ENCODE measurements around the gene PCNX2.

DNA sequence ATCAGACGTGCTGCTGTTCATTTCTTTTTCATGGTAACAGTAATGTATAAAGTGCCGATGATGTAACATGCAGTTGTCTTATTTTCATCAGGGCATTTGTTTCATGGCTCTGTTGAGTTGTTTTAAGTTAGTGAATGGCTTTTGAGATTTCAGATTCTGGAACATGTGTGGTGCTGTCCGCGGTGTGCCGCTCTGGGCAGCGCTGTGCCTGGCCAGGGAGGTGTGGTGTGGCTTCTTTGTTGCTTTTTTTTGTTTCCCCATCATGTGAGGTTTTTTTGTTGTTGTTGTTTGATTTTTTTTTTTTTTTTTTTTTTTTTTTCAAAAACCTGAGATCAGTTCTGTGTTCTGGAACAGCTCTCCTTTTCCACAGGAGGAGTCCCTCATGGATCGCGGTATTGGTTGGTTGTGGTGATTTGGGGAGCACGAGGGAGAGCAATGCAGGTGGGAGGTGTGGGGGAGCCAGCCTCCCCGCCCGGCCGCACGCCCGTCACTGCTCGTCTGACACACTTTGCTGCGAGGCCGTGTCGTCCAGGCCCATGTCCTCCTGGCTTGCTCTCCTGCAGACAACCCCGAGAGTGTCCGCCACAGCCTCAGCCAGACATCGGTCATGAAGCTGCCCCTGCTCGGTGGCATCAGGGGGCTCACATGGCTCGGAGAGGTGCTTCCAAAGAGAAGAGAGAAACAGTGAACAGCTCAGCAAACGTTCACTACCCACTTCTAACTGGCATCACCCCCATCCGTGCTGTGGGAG lies 311.5 kb downstream of the PCNX2 start:
- TF ChIP-seq, protein P1, sequence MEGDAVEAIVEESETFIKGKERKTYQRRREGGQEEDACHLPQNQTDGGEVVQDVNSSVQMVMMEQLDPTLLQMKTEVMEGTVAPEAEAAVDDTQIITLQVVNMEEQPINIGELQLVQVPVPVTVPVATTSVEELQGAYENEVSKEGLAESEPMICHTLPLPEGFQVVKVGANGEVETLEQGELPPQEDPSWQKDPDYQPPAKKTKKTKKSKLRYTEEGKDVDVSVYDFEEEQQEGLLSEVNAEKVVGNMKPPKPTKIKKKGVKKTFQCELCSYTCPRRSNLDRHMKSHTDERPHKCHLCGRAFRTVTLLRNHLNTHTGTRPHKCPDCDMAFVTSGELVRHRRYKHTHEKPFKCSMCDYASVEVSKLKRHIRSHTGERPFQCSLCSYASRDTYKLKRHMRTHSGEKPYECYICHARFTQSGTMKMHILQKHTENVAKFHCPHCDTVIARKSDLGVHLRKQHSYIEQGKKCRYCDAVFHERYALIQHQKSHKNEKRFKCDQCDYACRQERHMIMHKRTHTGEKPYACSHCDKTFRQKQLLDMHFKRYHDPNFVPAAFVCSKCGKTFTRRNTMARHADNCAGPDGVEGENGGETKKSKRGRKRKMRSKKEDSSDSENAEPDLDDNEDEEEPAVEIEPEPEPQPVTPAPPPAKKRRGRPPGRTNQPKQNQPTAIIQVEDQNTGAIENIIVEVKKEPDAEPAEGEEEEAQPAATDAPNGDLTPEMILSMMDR (IDR thresholded peaks at IDR 0.05) = no peak
- TF ChIP-seq POLR2A (IDR thresholded peaks at IDR 0.05) (no peak), POLR2AphosphoS5 (IDR thresholded peaks at IDR 0.05) (no peak)
